Thyroid gland (tissue), 4 donors: ENCODE data around the gene LILRB5. TPM values are rescaled to one million over a fixed set of nuclear protein-coding genes. Genes with fewer than 3 reads are reported as not detected.

Experiments used
- DNase-seq, 2 donors: peaks; one replicate each; pipeline ENCODE4 v3.0.0-alpha.2; 2019
- H3K27ac ChIP-seq, 3 donors: fragments of 200-600 bp; sonication (generic); 1 replicate in 2 of 3; 2 replicates in 1 of 3; pipeline ENCODE4 v1.5.1; 2016 to 2019; ENCODE audit warnings: mild to moderate bottlenecking in 1 of 3, moderate library complexity in 1 of 3
- H3K27me3 ChIP-seq: fragments of 200-600 bp; sonication (generic); one replicate; pipeline ENCODE4 v1.5.1; 2019
- H3K36me3 ChIP-seq, 2 donors: fragments of 200-600 bp; sonication (generic); one replicate each; pipeline ENCODE4 v1.5.1; 2016 to 2019
- H3K4me1 ChIP-seq, 2 donors: fragments of 200-600 bp; sonication (generic); one replicate each; pipeline ENCODE4 v1.5.1; 2017 to 2019
- H3K4me3 ChIP-seq, 3 donors: fragments of 200-600 bp; sonication (generic); replicated peaks in 1 of 3; 1 replicate in 2 of 3; 2 replicates in 1 of 3; pipeline ENCODE4 v1.5.1; 2016; ENCODE audit warnings: mild to moderate bottlenecking in 1 of 3
- H3K9me3 ChIP-seq: fragments of 200-600 bp; sonication (generic); one replicate; pipeline ENCODE4 v1.5.1; 2017
- POLR2A ChIP-seq, 2 donors: fragments of 450-650 bp; IDR thresholded peaks; one replicate each; pipeline ENCODE4 v1.6.1; 2017; ENCODE audit warnings: antibody characterized with exemption in 2 of 2, mild to moderate bottlenecking in 2 of 2, moderate library complexity in 1 of 2
- WGBS, 2 donors: methylation state at CpG; one replicate each; pipeline ENCODE4 v1.1.5; 2017; 5-methylcytosine and 5-hydroxymethylcytosine counted together
- intact Hi-C: fragments of 100-400 bp; cut with DNase I; formaldehyde crosslinking; loops from one replicate; pipeline ENCODE4 v1.15.1; 2023
- microRNA-seq: library from miRNA; unstranded; fragments of <30 nt; microRNA quantifications from one replicate; pipeline ENCODE4, GENCODE V29; 2016
- small RNA-seq: library from RNA; depleted of rRNA; stranded (forward); fragments of <200 nt; gene quantifications from one replicate; pipeline ENCODE3, GENCODE V24; 2016
- total RNA-seq, 4 donors: library from RNA; depleted of rRNA; stranded (reverse); fragments of >200 nt; gene quantifications; one replicate each; pipeline ENCODE4 v1.2.3, GENCODE V29; 2016
- TF ChIP-seq, protein P1 (sequence below), 6 experiments: fragments of 200-600 bp in 3 of 6; fragments of 450-650 bp in 3 of 6; sonication (generic) in 3 of 6; IDR thresholded peaks; one replicate each; pipeline ENCODE4 v1.5.1; 2016 to 2019; ENCODE audit warnings: antibody characterized with exemption in 6 of 6, mild to moderate bottlenecking in 2 of 6, inconsistent platforms in 1 of 6, moderate library complexity in 1 of 6

LILRB5 gene
- total RNA-seq, 4 donors from 2014 or later: 2.0 to 11.4 (median 5.9) TPM

DNA sequence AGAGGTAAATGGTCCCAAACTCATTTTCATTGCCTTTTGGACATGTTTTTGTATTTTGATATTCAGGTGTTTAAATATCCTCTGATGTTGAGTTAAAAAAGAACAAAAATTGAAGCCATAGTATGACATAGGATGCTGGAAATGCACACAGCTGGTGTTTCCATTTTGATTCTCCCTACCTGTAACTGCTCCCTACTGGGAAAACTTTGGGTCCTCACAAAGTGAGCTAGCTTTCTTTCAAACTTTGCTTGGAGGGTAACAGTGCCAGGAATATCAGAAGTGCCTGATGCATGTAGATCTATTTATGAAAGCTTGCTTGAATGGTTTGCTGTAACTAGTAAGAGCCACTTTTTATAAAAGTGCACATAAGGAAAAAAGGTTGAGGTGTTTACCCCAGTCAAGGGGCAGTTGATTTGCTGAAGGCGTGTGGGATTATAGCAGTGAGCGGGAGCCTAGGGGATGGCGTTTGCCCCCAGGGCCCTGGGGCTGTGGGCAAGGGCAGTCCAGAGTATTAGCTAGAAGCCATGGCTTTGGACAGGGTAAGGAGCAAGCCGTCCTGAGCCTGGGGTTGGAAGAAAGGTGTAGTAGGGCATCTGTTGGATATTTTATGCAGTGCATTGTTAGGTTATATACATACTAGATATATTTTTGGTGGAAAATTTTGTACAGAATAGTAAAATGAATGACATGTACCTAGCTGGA, 52.2 kb downstream of the LILRB5 start:
- DNase-seq: no peak
- Histone ChIP-seq H3K4me1 (peaks cover 27 to 47% of the 10 kb centered on the region in 2 donors), H3K9me3 (no peaks in the 10 kb centered on the region), H3K4me3 (no peak overlapping the region), H3K36me3 (peaks cover 55 to 66% of the 10 kb centered on the region in 2 donors), H3K27ac (no peak overlapping the region), H3K27me3 (no peaks in the 10 kb centered on the region)
- intact Hi-C loops: no loop called here
- 85 to 90% methylated on average over 4 of the region's 4 CpGs for WGBS, 2 donors
- TF ChIP-seq, protein P1, sequence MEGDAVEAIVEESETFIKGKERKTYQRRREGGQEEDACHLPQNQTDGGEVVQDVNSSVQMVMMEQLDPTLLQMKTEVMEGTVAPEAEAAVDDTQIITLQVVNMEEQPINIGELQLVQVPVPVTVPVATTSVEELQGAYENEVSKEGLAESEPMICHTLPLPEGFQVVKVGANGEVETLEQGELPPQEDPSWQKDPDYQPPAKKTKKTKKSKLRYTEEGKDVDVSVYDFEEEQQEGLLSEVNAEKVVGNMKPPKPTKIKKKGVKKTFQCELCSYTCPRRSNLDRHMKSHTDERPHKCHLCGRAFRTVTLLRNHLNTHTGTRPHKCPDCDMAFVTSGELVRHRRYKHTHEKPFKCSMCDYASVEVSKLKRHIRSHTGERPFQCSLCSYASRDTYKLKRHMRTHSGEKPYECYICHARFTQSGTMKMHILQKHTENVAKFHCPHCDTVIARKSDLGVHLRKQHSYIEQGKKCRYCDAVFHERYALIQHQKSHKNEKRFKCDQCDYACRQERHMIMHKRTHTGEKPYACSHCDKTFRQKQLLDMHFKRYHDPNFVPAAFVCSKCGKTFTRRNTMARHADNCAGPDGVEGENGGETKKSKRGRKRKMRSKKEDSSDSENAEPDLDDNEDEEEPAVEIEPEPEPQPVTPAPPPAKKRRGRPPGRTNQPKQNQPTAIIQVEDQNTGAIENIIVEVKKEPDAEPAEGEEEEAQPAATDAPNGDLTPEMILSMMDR (IDR thresholded peaks at IDR 0.05): no peak
- no peak for TF ChIP-seq POLR2A (IDR thresholded peaks at IDR 0.05)

DNA sequence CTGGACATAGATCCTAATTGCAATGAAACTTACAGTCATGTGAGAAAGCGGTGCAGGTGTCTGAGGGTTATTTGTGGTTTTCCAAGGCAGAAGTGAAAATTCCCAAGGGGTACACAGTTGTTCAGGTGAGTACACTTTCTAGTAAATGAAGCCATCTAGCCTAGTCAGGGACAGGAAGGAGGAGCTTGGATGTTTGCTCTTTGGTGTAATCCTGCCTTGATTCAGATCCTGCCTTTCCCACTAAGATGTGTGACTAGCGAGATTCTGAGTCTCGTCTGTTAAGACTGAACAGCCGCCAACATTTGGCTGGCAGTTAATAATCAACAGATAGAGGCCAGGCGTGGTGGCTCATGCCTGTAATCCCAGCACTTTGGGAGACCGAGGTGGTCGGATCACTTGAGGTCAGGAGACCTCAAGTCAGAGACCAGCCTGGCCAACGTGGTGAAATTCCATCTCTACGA, 53.9 kb downstream of the LILRB5 start:
- no peak overlapping the region for H3K4me3 ChIP-seq
- H3K4me1 ChIP-seq: peaks cover 21 to 33% of the 10 kb centered on the region in 2 donors
- TF ChIP-seq, protein P1 (IDR thresholded peaks at IDR 0.05): no peak
- TF ChIP-seq POLR2A (IDR thresholded peaks at IDR 0.05): no peak
- DNase-seq: no peak
- H3K27ac ChIP-seq: no peak overlapping the region
- intact Hi-C loops: no loop called here
- no peaks in the 10 kb centered on the region for H3K27me3 ChIP-seq
- peaks cover 52 to 65% of the 10 kb centered on the region in 2 donors for H3K36me3 ChIP-seq
- WGBS, 2 donors: 77 to 85% methylated on average over 9 of the region's 9 CpGs
- no peaks in the 10 kb centered on the region for H3K9me3 ChIP-seq

DNA sequence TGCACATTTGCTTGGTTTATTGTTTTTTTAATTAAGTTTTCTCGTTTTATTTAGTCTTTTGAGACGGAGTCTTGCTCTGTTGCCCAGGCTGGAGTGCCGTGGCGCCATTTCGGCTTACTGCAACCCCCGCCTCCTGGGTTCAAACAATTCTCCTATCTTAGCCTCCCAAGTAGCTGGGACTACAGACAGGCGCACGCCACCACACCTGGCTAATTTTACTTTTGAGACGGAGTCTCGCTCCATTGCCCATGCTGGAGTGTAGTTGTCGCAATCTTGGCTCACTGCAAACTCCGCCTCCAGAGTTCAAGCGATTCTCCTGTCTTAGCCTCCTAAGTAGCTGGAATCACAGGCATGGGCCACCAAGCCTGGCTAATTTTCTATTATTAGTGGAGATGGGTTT, 55.1 kb downstream of the LILRB5 start:
- intact Hi-C loops: no loop called here
- peak overlapping the region in 1 of 3 donors; percentile 78 for H3K4me3 ChIP-seq
- H3K9me3 ChIP-seq: no peaks in the 10 kb centered on the region
- peak overlapping the region in 2 of 3 donors; percentile 92 to 98 for H3K27ac ChIP-seq
- WGBS, 2 donors: 65 to 80% methylated on average over 13 of the region's 13 CpGs
- H3K4me1 ChIP-seq: peaks cover 21 to 33% of the 10 kb centered on the region in 2 donors
- DNase-seq: peak in 1 of 2 donors; percentile 17
- TF ChIP-seq, protein P1 (IDR thresholded peaks at IDR 0.05): no peak
- TF ChIP-seq POLR2A (IDR thresholded peaks at IDR 0.05): no peak
- H3K36me3 ChIP-seq: peaks cover 40 to 53% of the 10 kb centered on the region in 2 donors
- no peaks in the 10 kb centered on the region for H3K27me3 ChIP-seq

DNA sequence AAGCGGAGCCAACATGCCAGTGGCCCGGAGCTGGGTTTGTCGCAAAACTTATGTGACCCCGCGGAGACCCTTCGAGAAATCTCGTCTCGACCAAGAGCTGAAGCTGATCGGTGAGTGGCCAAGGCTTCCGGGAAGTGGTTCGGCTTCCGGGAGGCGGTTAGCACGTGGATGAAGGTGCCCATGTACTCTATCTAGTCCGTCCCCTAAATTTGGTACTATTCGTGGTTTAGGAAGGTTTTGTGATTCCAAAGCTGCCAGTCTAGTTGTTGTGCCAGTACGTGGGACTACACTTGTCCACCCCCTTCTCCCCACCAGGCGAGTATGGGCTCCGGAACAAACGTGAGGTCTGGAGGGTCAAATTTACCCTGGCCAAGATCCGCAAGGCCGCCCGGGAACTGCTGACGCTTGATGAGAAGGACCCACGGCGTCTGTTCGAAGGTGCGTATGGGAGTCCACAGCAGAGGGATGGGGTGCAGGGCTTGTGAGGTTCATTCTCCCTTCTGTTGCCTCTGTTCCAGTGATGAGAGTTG, 55.8 kb downstream of the LILRB5 start:
- peaks cover 21 to 33% of the 10 kb centered on the region in 2 donors for H3K4me1 ChIP-seq
- intact Hi-C loops: no loop called here
- WGBS, 2 donors: 3 to 7% methylated on average over 24 to 28 of the region's 28 CpGs

More for the DNA sequence above, 55.8 kb downstream of the LILRB5 start:
- peak overlapping the region; percentile 91 to 98 (median 92) for H3K27ac ChIP-seq
- no peak for DNase-seq
- TF ChIP-seq, protein P1 (IDR thresholded peaks at IDR 0.05): no peak
- H3K27me3 ChIP-seq: no peaks in the 10 kb centered on the region
- H3K4me3 ChIP-seq: peak overlapping the region; percentile 54 to 86 (median 78)
- H3K36me3 ChIP-seq: peaks cover 33 to 46% of the 10 kb centered on the region in 2 donors
- no peaks in the 10 kb centered on the region for H3K9me3 ChIP-seq

Small RNAs within 50 kb of the gene (microRNA-seq; reads per million reads assigned to microRNA genes)
- not detected for gene MIR4752

Small RNAs within 50 kb of the gene (small RNA-seq; reads per million reads assigned to genes)
- not detected for gene AC245884.12
- not detected for gene MIR4752
- gene RNU6-1307P: not detected

Other genes starting within 250 kb of the LILRB5 start
- not detected for gene VSTM1, start 193.4 kb downstream of the LILRB5 start, total RNA-seq
- gene TARM1, start 175.9 kb downstream of the LILRB5 start, total RNA-seq: not detected
- 1 to 10 TPM in 1 of 4 donors, under 1 TPM in 2, not detected in 1; 0.39 to 1.1 (median 0.96) TPM for gene OSCAR, start 156.5 kb downstream of the LILRB5 start, total RNA-seq
- 100 to 1,000 TPM in 1 of 4 donors, 10 to 100 TPM in 3; 17.7 to 100 (median 52.7) TPM for gene NDUFA3, start 154.4 kb downstream of the LILRB5 start, total RNA-seq
- gene TFPT, start 141.6 kb downstream of the LILRB5 start, total RNA-seq: 10 to 100 TPM in 3 of 4 donors, 1 to 10 TPM in 1; 7.7 to 17.9 (median 13.5) TPM
- gene PRPF31, start 141.5 kb downstream of the LILRB5 start, total RNA-seq: 10 to 100 TPM; 53.6 to 66.7 (median 57.1) TPM
- 10 to 100 TPM; 22.4 to 30.3 (median 29.8) TPM for gene CNOT3, start 119.5 kb downstream of the LILRB5 start, total RNA-seq
- 10 to 100 TPM in 1 of 4 donors, 1 to 10 TPM in 3; 6.3 to 14.5 (median 8.2) TPM for gene LENG1, start 97.6 kb downstream of the LILRB5 start, total RNA-seq
- gene TMC4, start 84.1 kb downstream of the LILRB5 start, total RNA-seq: 10 to 100 TPM; 42.6 to 91.7 (median 68.5) TPM
- 100 to 1,000 TPM in 1 of 4 donors, 10 to 100 TPM in 3; 47.3 to 101 (median 69.0) TPM for gene MBOAT7, start 67.7 kb downstream of the LILRB5 start, total RNA-seq
- 100 to 1,000 TPM in 1 of 4 donors, 10 to 100 TPM in 3; 58.1 to 102 (median 82.0) TPM for gene TSEN34, start 66.0 kb downstream of the LILRB5 start, total RNA-seq
- gene RPS9, start 56.4 kb downstream of the LILRB5 start, total RNA-seq: 1,000 to 10,000 TPM; 1,847 to 2,152 (median 2,039) TPM
- gene LILRB3, start 34.3 kb downstream of the LILRB5 start, total RNA-seq: 10 to 100 TPM in 2 of 4 donors, 1 to 10 TPM in 1, under 1 TPM in 1; 0.56 to 16.1 (median 10.1) TPM
- gene LILRA6, start 14.5 kb downstream of the LILRB5 start, total RNA-seq: 1 to 10 TPM in 2 of 4 donors, under 1 TPM in 1, not detected in 1; 0.46 to 1.6 (median 1.1) TPM
- 1 to 10 TPM in 2 of 4 donors, under 1 TPM in 2; 0.67 to 2.0 (median 1.1) TPM for gene LILRB2, start 23.8 kb upstream of the LILRB5 start, total RNA-seq
- under 1 TPM in 2 of 4 donors, not detected in 2; 0.45 to 0.81 TPM for gene LILRA5, start 55.9 kb upstream of the LILRB5 start, total RNA-seq
- gene LILRA4, start 81.9 kb upstream of the LILRB5 start, total RNA-seq: not detected
- gene LAIR1, start 107.7 kb upstream of the LILRB5 start, total RNA-seq: 10 to 100 TPM in 2 of 4 donors, 1 to 10 TPM in 2; 3.1 to 14.5 (median 8.7) TPM
- under 1 TPM in 2 of 4 donors, not detected in 2; 0.45 to 0.94 TPM for gene TTYH1, start 158.2 kb upstream of the LILRB5 start, total RNA-seq
- 100 to 1,000 TPM; 124 to 219 (median 157) TPM for gene LENG8, start 191.9 kb upstream of the LILRB5 start, total RNA-seq
- 1 to 10 TPM; 1.3 to 4.6 (median 3.2) TPM for gene LENG9, start 206.5 kb upstream of the LILRB5 start, total RNA-seq
- gene CDC42EP5, start 216.0 kb upstream of the LILRB5 start, total RNA-seq: 10 to 100 TPM in 2 of 4 donors, 1 to 10 TPM in 2; 1.8 to 18.7 (median 12.1) TPM
- not detected for gene LAIR2, start 245.6 kb upstream of the LILRB5 start, total RNA-seq